H54 (cell line): Measurements from ENCODE around the gene LRRC1.

ENCODE experiments used
- DNase-seq: peaks from one replicate; pipeline ENCODE4 v3.0.0; 2011; ENCODE audit warnings: low spot score, mixed read lengths; ENCODE audit not compliant: insufficient read length
- FAIRE-seq: peaks from 3 replicates; lab custom pipeline; 2011; peaks lifted over from hg19 to GRCh38; lab: Jason Lieb, UNC
- POLR2A ChIP-seq: IDR thresholded peaks from 2 replicates; pipeline ENCODE4 v1.6.1; 2011; ENCODE audit warnings: low read depth, mild to moderate bottlenecking, low read length

Gene LRRC1

GRCh38 chr6:53960311-53960710 is 165.5 kb downstream of the LRRC1 start:
- DNase-seq = no peak
- no peak for TF ChIP-seq POLR2A
- FAIRE-seq = peak; percentile 82

DNA sequence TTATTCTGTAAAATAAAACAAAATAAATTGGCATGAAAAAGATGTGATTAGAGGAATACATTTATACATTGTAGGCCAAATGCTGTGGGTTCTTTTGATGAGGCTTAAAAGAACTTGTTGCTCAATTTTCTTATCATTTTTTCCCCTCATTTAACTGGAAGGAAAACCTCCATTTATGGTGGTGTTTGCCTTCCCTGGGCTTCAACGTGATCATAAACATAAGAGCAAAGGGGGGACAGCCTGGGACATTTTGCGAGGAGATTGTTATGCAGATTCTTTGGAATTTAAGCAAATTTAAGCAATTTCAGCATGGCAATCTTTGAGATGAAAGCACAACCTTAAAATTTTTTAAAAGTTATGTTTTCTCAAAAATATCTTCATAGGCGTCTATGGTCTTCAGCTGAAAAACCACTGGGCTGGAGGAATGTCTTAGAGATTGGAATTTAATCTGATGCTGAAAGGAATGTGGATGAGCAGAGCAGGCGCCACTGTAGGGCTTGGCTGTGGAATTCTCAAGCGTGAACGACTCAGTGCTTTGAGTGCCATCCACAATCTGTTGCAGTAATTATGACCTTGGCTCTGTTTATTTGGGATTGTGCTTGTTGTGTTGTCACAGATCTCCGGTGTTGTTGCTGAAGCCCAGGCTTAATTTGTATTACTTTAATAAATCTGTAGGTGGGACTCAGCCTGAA is 167.0 kb downstream of the LRRC1 start:
- TF ChIP-seq POLR2A = no peak
- DNase-seq (no peak), FAIRE-seq (no peak)

DNA sequence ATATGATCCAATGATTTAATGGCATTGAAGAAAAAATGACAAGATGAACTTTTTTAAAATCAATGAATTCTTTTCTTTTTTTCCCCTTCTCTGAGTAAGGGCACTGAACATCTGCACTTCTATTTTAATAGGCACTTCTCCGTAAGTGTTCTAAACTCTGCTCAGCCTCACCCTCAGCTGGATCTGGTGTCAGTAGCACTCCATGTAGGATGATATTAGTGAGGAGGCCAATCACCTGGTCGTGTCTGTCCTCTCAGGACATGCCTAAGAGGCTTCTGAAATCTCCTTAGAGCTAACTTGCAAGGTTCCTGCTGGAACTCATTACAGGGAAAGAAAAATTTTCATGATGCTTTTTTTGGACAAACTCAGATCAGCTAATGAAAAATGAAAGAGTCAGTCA is 167.8 kb downstream of the LRRC1 start:
- DNase-seq (no peak), FAIRE-seq (no peak)
- no peak for TF ChIP-seq POLR2A

GRCh38 chr6:53967415-53967814 is 172.6 kb downstream of the LRRC1 start:
- no peak for DNase-seq
- no peak for TF ChIP-seq POLR2A
- peak; percentile 20 for FAIRE-seq
